Neural cell (in vitro differentiated cells): ENCODE measurements around the gene B3GALT6. TPM values are rescaled to one million over a fixed set of nuclear protein-coding genes. Genes with fewer than 3 reads are reported as not detected.

ENCODE experiments used
- H2AFZ ChIP-seq: fragments of 200-600, 300-800 bp; sonication (generic), shearing (Covaris generic); 2 replicates; pipeline ENCODE4 v1.6.0; 2014; ENCODE audit warnings: low read depth, mild to moderate bottlenecking, antibody characterized with exemption, low read length, moderate library complexity
- H3F3A ChIP-seq: fragments of 200-600 bp; shearing (Covaris generic); 2 replicates; pipeline ENCODE4 v1.6.1; 2016; ENCODE audit warnings: mild to moderate bottlenecking, moderate library complexity, mixed read lengths, antibody characterized with exemption, low read length; ENCODE audit not compliant: insufficient read depth, poor library complexity, severe bottlenecking
- H3K27ac ChIP-seq: fragments of 200-600, 300-800 bp; sonication (generic), shearing (Covaris generic); 2 replicates; pipeline ENCODE4 v1.5.1; 2014; ENCODE audit warnings: mild to moderate bottlenecking, low read length, moderate library complexity
- H3K27me3 ChIP-seq: fragments of 300-800, 200-600 bp; sonication (generic), shearing (Covaris generic); 2 replicates; pipeline ENCODE4 v1.6.0; 2014; ENCODE audit warnings: mild to moderate bottlenecking, low read depth, low read length, moderate library complexity; ENCODE audit not compliant: insufficient read depth
- H3K36me3 ChIP-seq: fragments of 300-800, 200-600 bp; sonication (generic), shearing (Covaris generic); 2 replicates; pipeline ENCODE4 v1.5.1; 2014; ENCODE audit warnings: mild to moderate bottlenecking, antibody characterized with exemption, low read length, moderate library complexity; ENCODE audit not compliant: insufficient read depth
- H3K4me2 ChIP-seq: fragments of 300-800, 200-600 bp; sonication (generic), shearing (Covaris generic); 2 replicates; pipeline ENCODE4 v1.6.0; 2014; ENCODE audit warnings: mild to moderate bottlenecking, low read length
- H3K4me3 ChIP-seq: fragments of 300-800, 200-600 bp; sonication (generic), shearing (Covaris generic); 2 replicates; pipeline ENCODE4 v1.5.1; 2014; ENCODE audit warnings: mild to moderate bottlenecking, low read length, moderate library complexity
- H3K79me2 ChIP-seq: fragments of 200-600 bp; shearing (Covaris generic); replicated peaks from 2 replicates; pipeline ENCODE4 v1.6.0; 2014; ENCODE audit warnings: mild to moderate bottlenecking, low read length, moderate library complexity; ENCODE audit not compliant: insufficient read depth
- H3K9ac ChIP-seq: fragments of 300-800, 200-600 bp; sonication (generic), shearing (Covaris generic); 2 replicates; pipeline ENCODE4 v1.6.1; 2016; ENCODE audit warnings: mild to moderate bottlenecking, low read length, mixed read lengths
- H3K9me2 ChIP-seq: fragments of 200-600 bp; shearing (Covaris generic); 2 replicates; pipeline ENCODE4 v1.6.1; 2016; ENCODE audit warnings: mild to moderate bottlenecking, low read length, mixed read lengths; ENCODE audit not compliant: insufficient read depth
- H3K9me3 ChIP-seq: fragments of 200-600, 300-800 bp; sonication (generic), shearing (Covaris generic); 2 replicates; pipeline ENCODE4 v1.6.1; 2016; ENCODE audit warnings: mild to moderate bottlenecking, mixed run types, low read length, moderate library complexity, mixed read lengths
- H4K20me1 ChIP-seq: fragments of 200-600 bp; shearing (Covaris generic); 2 replicates; pipeline ENCODE4 v1.6.1; 2016; ENCODE audit warnings: mild to moderate bottlenecking, mixed run types; ENCODE audit not compliant: insufficient read depth
- EP300 ChIP-seq: fragments of 450-650 bp; conservative IDR thresholded peaks from 2 replicates; pipeline ENCODE4 v1.6.1; 2014; ENCODE audit warnings: antibody characterized with exemption, mild to moderate bottlenecking, moderate library complexity; ENCODE audit not compliant: poor library complexity, severe bottlenecking
- EZH2 ChIP-seq: fragments of 200-600, 300-800 bp; shearing (Covaris generic), sonication (generic); IDR thresholded peaks from 2 replicates; pipeline ENCODE4 v1.6.1; 2014; ENCODE audit warnings: antibody characterized with exemption, low read length, borderline replicate concordance, mild to moderate bottlenecking; ENCODE audit not compliant: insufficient read depth, poor library complexity, severe bottlenecking
- MXI1 ChIP-seq: fragments of 450-650 bp; conservative IDR thresholded peaks from 2 replicates; pipeline ENCODE4 v1.6.1; 2014; ENCODE audit warnings: antibody characterized with exemption, mild to moderate bottlenecking; ENCODE audit not compliant: poor library complexity, severe bottlenecking
- POLR2AphosphoS5 ChIP-seq: IDR thresholded peaks from 2 replicates; pipeline ENCODE4 v1.6.1; 2012
- RAD21 ChIP-seq: fragments of 450-650 bp; conservative IDR thresholded peaks from 2 replicates; pipeline ENCODE4 v1.6.1; 2014; ENCODE audit warnings: antibody characterized with exemption, mild to moderate bottlenecking, moderate library complexity
- SMC3 ChIP-seq: fragments of 450-650 bp; conservative IDR thresholded peaks from 2 replicates; pipeline ENCODE4 v1.6.1; 2014; ENCODE audit warnings: antibody characterized with exemption, mild to moderate bottlenecking, moderate library complexity; ENCODE audit not compliant: poor library complexity
- TAF1 ChIP-seq: IDR thresholded peaks from 2 replicates; pipeline ENCODE4 v1.6.1; 2012; ENCODE audit warnings: low read depth
- polyA plus RNA-seq: library from polyadenylated mRNA; depleted of rRNA; stranded (reverse); fragments of >200 nt; gene quantifications from 2 replicates; pipeline ENCODE4 v1.2.3, GENCODE V29; 2014
- TF ChIP-seq, protein P1 (sequence below): IDR thresholded peaks from 2 replicates; pipeline ENCODE4 v1.6.1; 2012; ENCODE audit warnings: borderline replicate concordance
- TF ChIP-seq, protein P2 (sequence below): fragments of 450-650 bp; IDR thresholded peaks from 2 replicates; pipeline ENCODE4 v1.5.1; 2014; ENCODE audit warnings: antibody characterized with exemption, mild to moderate bottlenecking, moderate library complexity; ENCODE audit not compliant: poor library complexity, severe bottlenecking

B3GALT6 gene
- polyA plus RNA-seq, 1 donor from 2014 or later, result 46.5 TPM

DNA sequence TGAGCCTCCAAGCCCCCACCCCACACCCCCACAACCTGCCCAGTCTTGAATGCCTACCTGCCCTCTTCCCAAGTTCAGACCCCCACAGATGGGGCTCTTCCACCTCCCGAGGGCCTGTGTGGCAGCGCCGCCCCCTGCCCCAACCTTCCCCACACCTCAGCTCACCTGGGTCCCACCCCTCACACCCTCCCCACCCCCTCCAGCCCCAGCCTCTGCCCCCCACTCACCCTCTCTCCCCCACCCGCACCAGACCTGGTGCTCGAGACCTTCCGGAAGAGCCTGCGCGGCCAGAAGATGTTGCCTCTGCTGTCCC lies 34.9 kb upstream of the B3GALT6 start:
- Histone ChIP-seq H3K9me2 (no peaks in the 10 kb centered on the region), H3K27ac (no peak overlapping the region), H3K27me3 (peaks cover 7% of the 10 kb centered on the region), H3K36me3 (no peaks in the 10 kb centered on the region), H4K20me1 (no peaks in the 10 kb centered on the region), H3K9me3 (no peaks in the 10 kb centered on the region), H3K79me2 (no peaks in the 10 kb centered on the region), H3F3A (no peaks in the 10 kb centered on the region), H3K9ac (no peak overlapping the region), H3K4me3 (no peak overlapping the region), H2AFZ (no peak overlapping the region), H3K4me2 (no peak overlapping the region)
- TF ChIP-seq MXI1 (no peak), SMC3 (no peak), POLR2AphosphoS5 (no peak), TAF1 (no peak), RAD21 (no peak), EP300 (no peak), EZH2 (no peak)
- TF ChIP-seq, protein P1, sequence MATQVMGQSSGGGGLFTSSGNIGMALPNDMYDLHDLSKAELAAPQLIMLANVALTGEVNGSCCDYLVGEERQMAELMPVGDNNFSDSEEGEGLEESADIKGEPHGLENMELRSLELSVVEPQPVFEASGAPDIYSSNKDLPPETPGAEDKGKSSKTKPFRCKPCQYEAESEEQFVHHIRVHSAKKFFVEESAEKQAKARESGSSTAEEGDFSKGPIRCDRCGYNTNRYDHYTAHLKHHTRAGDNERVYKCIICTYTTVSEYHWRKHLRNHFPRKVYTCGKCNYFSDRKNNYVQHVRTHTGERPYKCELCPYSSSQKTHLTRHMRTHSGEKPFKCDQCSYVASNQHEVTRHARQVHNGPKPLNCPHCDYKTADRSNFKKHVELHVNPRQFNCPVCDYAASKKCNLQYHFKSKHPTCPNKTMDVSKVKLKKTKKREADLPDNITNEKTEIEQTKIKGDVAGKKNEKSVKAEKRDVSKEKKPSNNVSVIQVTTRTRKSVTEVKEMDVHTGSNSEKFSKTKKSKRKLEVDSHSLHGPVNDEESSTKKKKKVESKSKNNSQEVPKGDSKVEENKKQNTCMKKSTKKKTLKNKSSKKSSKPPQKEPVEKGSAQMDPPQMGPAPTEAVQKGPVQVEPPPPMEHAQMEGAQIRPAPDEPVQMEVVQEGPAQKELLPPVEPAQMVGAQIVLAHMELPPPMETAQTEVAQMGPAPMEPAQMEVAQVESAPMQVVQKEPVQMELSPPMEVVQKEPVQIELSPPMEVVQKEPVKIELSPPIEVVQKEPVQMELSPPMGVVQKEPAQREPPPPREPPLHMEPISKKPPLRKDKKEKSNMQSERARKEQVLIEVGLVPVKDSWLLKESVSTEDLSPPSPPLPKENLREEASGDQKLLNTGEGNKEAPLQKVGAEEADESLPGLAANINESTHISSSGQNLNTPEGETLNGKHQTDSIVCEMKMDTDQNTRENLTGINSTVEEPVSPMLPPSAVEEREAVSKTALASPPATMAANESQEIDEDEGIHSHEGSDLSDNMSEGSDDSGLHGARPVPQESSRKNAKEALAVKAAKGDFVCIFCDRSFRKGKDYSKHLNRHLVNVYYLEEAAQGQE, result no peak
- TF ChIP-seq, protein P2, sequence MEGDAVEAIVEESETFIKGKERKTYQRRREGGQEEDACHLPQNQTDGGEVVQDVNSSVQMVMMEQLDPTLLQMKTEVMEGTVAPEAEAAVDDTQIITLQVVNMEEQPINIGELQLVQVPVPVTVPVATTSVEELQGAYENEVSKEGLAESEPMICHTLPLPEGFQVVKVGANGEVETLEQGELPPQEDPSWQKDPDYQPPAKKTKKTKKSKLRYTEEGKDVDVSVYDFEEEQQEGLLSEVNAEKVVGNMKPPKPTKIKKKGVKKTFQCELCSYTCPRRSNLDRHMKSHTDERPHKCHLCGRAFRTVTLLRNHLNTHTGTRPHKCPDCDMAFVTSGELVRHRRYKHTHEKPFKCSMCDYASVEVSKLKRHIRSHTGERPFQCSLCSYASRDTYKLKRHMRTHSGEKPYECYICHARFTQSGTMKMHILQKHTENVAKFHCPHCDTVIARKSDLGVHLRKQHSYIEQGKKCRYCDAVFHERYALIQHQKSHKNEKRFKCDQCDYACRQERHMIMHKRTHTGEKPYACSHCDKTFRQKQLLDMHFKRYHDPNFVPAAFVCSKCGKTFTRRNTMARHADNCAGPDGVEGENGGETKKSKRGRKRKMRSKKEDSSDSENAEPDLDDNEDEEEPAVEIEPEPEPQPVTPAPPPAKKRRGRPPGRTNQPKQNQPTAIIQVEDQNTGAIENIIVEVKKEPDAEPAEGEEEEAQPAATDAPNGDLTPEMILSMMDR, result no peak

DNA sequence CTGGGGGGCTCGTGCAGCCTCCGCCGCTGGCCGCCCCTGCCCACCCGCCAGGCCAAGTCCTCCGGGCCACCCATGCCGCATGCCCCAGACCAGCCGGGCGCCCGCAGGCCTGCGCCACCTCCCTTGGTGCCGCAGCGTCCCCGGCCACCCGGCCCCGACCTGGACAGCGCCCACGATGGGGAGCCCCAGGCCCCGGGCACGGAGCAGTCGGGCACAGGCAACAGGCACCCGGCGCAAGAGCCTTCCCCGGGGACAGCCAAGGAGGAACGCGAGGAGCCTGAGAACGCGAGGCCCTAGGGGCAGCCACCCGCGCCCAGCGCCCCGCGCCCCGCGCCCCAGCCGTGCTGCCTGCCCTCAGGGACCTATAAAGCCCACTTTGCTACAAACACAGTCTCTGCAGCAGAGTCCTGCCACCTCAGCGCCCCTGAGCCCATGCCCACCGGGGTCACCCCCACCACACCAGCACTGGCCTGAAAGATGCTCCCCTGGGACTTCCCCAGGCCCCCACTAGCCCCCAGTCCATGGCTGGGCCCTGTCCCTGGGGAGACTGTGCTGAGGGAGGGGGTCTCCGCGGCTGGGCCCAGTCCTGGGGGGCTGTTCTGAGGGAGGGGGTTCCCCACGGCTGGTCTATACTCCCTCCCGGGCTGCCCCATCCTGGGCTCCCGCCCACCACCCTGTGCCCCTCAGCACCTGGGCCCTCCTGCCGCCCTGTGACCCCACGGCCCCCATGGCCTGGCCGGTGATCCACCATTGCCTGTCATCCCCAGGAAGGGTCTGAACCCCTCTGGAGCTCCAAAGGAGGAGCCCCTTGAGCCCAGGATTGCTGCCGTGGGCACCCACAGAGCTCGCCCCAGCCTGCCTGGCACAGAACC lies 34.2 kb upstream of the B3GALT6 start:
- no peaks in the 10 kb centered on the region for H3K9me2 ChIP-seq
- no peaks in the 10 kb centered on the region for H3K79me2 ChIP-seq
- no peak overlapping the region for H3K27ac ChIP-seq
- no peak overlapping the region for H3K4me3 ChIP-seq
- no peaks in the 10 kb centered on the region for H3K9me3 ChIP-seq
- H3K36me3 ChIP-seq, result no peaks in the 10 kb centered on the region
- no peaks in the 10 kb centered on the region for H4K20me1 ChIP-seq
- no peaks in the 10 kb centered on the region for H3F3A ChIP-seq
- no peak overlapping the region for H2AFZ ChIP-seq
- TF ChIP-seq POLR2AphosphoS5 (no peak), EZH2 (no peak), EP300 (no peak), TAF1 (no peak), SMC3 (no peak), MXI1 (no peak), RAD21 (no peak)
- TF ChIP-seq, protein P1, result no peak
- TF ChIP-seq, protein P2, result no peak
- peaks cover 7% of the 10 kb centered on the region for H3K27me3 ChIP-seq
- no peak overlapping the region for H3K4me2 ChIP-seq
- H3K9ac ChIP-seq, result no peak overlapping the region
